CD4-positive, alpha-beta T cell treated with Interleukin-21 for 1 hour (primary cell): Measurements from ENCODE around the gene PGRMC2.
"Not testable (repeated sequence)": the region's sequence is repeated elsewhere in the genome, so short reads cannot be mapped to it uniquely, and the experiment has no call there.

Experiments used
- DNase-seq: peaks from one replicate; pipeline ENCODE4 v3.0.0-alpha.2; 2020

PGRMC2 gene

DNA sequence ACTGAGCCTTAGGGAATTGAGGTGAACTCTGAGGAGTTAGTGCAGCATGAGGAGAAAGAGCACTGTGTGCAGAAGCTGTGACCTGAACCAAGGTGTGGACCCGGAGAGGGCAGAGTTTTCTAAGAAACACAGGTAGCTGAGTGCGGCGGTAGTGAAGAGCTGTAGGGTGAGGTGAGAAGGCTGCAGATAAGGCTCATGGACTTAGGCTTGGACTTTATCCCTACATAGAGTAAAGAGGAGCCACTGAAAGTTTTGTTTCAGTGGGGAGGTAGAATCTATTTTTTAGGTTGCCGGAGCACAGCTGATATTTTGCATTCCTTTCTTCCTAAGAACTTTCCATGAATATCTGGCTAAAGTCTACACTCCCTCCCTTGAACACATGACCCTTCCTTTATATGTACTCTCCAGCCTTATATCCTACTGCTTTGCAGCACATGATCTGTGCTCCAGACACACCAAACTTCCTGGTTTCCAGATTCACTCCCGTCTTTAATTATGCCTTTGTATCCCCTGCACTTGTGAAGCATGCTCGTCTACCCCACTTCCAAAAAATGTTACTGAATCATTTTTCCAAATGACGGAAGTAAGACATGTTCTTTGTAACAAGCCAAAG is 10.6 kb upstream of the PGRMC2 start:
- DNase-seq, result no peak

DNA sequence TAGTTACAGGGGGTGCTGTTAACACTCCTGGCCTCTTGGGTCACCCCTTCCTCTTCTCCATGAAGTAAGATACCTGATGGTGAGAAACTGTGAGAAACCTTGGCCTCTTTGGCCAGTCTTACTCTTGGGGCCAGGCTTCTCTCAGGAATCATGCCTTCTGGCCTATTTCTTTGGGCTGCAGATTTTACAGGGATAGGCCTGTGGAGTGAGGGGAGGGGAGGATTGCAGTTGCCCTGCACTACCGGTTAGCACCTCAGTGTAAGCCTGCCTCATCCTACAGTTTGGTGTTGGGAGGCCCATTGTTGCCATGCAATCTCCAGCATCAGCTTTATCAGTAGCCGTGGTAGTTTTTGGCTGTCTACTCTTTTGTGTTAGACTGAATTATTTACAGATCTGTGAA is 7.6 kb upstream of the PGRMC2 start:
- DNase-seq, result no peak

DNA sequence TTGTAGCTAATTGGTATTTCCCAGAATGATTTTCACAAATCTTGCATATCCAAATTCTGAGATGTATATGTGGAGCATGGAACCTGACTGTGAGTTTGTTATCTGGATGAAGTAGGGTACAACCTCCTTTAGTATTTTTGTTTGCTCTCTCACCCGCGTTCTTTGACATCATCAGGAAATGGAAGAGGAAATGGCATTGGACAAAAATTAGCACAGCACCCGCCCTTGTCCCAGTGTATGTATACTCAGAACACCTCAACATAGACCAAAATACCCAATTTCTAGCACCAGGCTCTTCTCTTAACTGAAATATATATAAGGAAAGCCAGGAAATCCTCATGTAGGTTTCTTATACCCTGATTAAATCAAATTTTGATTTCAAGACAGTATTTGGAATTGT is 6.9 kb upstream of the PGRMC2 start:
- DNase-seq, result no peak

DNA sequence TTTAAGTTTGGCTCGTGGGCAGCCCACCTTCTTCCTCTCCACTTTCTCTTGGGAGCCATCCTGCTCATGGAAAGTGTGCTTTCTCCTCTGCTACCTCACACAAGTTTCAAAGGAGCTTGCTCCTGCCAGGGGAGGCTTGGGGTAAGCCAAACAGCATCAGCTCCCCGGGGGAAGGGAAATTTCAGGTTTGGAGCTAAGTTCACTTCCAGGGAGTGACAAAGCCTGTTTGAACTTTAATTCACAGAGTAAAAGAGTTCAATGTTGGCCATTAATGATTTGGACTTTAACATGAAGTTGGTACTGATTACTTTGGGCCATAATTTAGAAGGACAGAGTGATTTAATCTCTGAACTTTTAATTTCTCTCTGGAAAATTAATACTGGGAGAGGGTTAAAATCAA is 4.7 kb upstream of the PGRMC2 start:
- no peak for DNase-seq

DNA sequence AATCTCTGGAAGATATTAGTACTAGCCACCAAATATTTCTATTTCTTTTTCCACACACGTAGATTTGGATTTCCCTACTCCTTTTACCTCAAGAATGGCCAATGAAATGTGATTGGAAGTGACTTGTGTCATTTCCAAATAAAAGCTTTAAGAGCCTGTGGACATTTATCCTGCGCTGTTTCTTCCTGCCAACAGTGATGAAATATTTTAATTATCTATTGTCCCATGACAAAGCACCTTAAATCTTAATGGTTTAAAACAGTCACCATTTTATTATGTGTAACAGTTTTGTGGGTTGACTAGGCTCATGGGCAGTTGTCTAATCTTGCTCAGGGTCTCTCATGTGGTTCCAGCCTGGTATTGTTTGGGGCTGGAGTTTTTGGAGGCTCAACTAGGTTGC is 3.5 kb upstream of the PGRMC2 start:
- no peak for DNase-seq

DNA sequence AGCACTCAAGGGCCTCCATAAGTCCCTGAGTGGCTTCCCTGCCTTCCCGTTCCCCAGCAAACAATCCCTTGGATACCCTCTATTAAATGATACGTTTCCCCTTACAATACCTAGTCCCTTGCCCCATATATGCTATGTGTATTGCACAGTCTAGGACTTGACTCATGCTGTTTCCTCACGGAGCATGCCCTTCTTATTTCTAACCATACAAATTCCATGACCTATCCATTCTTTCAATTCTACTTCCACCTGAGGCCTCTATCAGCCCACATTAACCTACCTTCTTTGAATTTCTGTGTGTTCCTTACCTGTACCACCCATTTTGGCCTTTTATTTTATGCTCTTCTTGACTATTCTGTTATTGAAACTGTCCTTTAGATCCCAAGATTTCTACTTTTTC is 2.9 kb upstream of the PGRMC2 start:
- no peak for DNase-seq

DNA sequence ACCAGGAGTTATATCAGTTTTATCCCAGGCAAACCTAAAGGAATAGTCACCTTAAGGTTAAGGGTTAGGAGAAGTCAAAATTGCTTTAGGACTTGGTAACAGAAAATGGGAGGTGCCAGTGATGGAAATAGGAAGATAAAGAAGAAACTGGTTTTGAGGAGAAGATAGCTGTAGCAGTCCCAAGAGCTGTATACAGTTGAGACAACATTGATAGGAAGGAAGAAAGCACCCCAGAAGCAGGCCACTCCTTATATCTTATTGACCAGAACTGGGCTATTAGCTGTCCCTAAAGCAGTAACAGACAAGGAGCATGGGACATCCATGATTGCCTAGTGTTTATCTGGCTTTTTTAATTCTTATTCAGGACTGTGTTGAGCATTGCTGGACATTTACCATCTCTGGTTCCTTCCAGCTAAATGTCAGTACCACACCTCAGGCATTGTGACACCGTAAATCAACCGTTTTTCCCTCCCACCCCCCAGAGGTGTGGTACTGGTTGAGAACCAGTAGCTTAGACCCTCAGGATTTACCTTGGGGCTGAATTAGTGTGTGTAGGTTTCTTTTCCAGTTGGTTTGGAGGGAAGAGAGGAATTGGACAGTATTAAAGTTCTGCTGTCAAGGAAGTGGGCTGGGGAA is 2.0 kb upstream of the PGRMC2 start:
- no peak for DNase-seq

DNA sequence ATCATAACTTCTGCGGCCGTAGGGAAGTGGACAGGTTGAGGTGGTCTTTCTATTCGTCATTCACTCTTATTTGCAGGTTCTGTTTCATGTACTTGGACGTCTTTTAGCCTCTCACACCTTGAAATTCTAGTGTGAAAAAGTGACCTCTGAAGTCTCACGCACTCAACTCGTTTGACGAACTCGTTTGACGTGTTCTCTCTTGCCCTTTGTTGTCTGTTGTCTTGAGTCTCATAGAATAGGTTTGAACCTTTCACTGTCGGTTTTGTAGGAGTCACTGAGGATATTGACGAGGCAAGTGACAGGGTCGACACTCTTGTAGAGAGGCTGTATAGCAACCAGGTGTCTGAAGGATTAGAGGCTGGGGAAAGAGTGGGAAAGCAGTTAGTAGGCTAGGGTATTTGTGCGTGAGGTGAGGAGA is 1.1 kb upstream of the PGRMC2 start:
- DNase-seq, result peak; percentile 51

DNA sequence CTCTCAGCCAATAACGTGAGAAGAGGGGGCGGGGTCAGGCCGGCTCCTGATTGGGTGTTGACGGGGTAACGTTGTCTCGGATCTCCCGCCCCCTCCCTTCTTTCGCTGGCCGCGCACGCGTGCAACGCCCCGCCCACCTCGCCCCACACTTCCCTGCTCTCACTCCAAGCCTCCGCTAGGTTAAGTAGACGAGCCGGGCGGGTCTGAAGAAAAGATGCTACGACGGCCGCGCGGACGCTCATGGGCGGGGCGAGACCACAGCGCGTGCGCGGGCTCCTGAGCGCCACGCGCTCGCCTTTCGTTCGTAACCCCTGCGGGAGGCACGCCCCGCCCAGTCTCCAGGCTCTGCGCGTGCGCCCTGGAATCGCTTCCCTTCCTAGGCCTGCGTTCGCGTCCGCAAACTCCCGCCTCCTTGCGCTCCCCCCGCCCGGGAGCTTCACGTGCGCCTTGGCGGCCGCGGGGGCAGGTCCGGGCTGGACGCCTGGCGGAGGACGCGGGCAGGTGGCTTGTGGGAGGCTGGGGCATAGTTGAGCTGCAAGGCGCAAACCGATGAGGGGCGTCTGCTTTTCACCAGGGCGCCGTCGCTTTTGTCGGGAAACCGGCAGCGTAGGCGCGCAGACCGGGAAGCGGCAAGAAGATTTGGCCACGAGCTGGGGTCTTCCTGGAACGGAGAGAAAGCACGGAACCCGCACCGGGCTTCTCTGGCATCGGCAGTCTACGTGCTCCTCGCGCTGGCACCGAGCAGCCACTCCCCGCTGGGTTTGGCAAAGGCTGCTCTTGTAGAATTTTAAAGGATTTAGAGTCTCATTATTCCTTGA is 467 bp upstream of the PGRMC2 start:
- peak; percentile 99 for DNase-seq

DNA sequence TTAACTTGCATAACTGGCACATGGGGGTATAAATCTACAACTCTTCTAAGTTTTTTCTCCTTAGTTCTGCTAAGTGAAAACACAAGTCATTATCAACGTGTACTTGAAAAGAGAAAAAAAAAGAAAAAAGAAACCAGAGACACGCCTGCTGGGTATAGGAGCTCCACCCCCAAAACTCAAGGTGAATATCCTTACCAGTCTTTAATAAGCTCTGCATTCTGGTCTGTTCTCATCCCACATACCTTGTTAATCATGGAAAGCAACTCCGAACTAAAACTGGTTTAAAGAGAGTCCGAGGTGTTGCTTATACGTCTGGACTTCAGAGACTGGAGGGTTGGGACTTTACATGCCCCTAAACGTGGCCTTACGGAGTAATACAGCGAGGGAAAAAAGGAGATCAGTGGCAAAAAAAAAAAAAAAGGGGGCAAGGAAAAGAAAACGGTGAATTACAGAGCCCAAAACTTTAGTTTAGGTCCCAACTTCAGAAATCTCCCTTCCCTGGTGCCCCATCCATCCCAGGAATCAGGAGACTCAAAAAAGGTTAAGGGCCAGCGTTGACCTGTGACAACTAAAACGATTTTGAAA is 1.0 kb downstream of the PGRMC2 start:
- DNase-seq, result peak; percentile 54

DNA sequence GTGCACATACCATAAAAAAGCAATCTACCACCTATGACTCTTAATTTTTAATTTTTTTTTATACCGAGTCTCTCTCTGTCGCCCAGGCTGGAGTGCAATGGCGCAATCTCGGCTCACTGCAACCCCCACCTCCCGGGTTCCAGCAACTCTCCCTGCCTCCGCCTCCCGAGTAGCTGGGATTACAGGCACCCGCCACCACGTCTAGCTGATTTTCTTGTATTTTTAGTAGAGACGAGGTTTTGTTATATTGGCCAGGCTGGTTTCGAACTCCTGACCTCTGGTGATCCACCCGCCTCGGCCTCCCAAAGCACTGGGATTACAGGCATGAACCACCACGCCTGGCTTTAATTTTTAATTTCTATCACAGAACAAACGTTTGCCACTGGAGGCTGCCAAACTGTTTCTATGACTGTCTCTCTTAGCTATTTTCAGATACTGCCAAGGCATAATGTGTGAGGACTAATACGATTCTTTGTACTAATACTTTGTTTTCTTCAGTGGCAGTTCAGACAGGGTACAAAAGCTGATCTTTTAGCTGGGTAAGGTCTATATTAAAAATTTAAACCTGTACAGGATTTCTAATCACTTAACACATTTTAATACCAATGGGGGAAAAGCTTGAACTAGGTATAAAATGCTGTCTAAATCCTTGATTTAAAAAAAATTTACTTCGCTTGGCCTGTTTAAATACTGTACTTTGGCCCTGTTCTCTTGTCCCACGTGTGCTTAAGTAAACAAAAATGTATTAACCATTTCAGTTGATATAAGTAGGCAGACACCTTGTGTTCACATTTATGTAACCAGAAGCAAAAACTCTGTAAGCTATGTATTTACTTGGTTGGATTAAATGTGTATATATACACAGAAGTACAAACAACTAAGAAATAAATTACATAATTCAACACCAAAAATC is 2.3 kb downstream of the PGRMC2 start:
- no peak for DNase-seq

DNA sequence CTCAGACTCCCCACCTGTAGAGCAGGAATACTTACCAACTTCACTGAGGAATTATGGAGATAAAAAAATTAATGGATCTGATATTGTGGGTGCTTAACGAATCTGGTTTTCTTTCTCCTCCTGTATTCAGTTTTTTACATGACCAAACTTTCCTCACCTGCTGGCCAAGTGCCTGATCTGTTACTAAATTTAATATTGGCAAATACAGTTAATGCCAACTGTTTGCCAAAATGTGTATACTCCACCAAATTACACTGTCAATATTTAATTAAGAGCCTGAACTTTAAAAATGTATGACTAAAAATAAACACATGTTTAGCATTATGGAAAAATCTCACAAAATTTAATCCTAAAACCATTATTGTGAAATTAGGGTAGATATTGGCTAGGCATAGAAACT is 3.3 kb downstream of the PGRMC2 start:
- DNase-seq, result no peak

DNA sequence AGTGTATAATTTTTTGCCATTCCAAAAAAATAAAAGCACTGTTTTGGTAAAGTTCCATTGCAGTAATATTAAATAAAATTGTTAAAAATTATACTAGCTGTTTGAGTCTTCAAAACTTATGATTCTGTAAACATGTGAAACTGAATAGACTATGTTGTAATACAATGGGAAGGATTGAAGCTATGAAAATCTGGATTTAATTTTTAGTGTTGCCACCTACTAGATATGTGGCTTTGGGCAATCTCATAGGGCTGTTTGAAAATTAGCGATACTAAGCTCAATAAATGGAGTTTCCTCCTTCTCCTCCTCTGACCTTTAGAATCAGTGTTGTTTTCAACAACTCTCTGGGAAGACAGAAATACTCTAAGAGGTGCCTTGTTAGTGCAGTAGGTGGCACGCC is 4.5 kb downstream of the PGRMC2 start:
- DNase-seq, result no peak

DNA sequence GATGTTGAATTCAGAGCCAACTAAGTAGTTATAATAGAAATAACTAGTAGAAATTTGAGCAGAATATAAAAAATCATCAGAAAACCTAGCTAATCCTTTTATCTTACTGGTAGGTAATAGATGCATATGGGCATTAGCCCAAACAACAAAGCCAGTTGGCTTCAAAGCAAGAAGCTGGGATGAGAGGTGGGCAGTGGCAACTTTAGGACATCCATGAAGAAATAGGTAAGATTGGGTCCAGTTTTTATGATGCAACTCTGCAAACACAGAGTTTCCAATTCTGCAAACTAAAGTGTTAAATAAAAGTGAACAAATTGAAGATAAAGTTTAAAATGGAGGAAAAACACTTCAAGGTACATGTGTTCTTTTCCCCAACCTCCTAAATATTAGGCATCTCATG is 5.1 kb downstream of the PGRMC2 start:
- no peak for DNase-seq

DNA sequence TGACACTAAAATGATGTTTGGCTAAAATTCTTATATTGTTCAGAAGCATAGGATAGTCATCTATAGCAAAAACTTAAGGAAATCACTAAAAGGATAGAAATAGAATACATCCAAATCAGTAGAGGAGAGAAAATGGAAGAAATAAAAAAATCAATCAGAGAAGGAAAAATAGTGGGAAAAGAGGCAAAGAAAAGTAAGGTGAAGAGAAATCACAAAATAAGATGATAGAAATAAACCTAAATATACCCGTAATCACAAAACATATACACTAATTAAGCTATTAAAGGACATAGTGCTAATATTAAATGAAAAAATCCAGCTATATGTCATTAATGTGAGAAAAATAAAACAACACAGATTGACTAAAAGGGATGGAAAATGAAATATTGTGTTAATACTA is 6.3 kb downstream of the PGRMC2 start:
- DNase-seq, result no peak

DNA sequence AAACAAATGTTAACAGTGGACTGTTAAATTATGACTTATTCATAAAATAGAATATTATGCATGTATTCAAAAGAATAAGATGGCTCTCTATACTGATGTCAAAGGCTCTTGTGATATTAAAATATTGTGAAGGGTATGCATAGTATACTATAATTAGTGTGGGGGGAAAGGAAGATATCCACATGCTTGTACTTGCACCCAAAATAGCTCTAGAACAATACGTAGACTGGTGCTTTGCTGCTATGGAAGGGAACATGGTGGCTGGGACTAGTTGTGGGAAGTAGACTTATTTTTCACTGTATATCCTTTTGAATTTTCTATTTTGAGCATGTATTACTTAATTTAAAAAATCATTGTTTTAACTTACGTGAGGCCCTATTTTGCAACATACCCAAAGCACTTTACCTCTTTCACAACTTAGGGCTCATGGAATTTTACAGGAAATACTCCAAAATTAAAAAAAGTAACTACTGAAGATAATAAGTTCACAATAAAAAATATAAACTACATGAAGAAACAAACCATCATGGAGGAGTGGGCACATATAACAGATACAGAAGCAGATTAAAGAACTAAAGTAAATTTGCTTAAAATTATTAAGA is 7.9 kb downstream of the PGRMC2 start:
- DNase-seq, result no peak

DNA sequence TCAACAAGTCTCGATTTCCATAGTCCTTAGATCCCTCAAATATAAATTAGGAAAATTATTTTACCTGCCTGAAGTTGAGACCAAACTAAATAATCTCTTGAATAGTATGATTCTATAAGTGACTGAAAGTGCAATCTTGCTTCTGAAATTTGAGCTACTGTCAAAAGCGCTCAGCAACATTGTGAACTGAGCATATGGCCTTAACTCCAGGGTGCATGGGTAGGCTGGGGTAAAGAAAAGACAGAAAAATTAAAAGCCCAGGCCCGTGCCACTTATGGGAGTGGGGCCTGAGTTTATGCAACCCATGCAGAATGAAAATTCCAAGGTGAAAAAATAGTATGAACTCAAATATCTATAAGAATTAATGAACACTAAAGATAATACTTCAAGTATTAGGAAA is 9.8 kb downstream of the PGRMC2 start:
- DNase-seq, result no peak

DNA sequence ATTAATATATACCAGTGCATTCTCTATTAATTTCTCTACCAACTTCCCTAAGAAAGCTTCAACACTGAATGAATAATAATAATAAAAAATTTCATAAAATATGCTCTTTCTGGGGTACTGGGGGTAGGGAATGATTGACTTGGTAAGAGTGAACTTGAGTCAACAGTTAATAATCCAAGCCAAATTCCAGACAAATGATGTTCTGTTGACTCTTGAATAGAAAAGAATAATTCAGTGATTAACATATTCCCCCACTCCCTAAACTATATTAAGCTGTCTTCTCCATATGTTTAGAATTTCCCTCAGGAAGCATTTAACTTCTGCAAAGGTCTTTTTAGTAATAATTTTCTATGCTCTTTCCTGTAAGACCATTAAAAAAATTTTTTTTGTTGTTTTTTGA is 12.3 kb downstream of the PGRMC2 start:
- DNase-seq, result no peak

DNA sequence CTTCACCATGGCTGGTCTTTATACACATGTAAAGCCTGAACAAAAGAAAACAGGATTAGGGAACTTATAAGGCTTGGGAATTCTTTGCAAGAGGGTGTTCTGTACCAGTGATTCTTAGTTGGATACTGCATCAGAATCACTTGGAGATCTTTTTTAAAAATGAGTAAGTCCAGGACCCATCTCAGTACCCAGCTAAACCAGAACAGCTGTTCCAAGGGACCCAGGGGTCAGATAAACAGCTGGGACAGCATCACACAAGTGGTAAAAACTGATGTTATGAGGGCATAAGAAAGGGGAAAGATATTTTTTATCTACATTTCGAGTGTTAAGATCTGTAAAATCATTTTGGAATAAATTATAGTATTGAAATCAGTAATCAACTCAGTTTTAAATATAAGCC is 16.1 kb downstream of the PGRMC2 start:
- no peak for DNase-seq

DNA sequence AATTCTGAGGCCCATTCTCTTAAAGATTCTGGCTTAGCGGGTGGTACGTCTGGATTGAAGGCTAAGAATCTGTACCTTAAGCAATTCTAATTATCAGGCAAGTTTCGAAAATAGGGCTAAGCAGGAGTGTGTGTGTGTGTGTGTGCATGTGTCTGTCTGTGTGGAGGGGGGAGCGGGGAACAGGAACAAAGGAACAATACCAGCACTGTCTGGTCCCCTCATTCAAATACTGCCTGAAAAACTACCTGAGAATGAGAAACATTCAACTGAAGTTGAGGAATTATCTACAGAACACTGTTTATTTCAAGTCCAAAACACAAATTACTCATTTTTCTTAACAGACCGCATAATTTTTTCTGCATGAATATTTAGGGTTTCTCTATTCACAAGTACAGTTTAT is 18.6 kb downstream of the PGRMC2 start:
- no peak for DNase-seq

DNA sequence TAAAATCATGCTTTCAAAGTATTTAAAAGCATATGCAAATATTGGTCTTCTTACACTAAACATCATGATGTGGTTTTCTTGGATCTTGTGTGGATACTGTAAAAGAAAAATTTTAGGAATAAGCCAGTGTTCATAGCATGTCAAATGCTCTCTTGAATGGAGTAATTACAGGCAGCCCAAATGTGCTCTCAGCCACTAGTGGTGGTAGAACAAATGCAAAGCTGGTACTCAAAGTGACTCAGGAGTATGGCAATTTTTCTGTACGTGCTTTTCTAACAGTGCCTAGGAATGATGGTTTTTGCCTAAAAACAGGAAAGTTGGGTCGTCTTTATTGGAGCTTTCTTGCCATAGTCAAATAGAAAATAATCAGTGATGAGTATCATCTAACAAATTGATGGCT is 19.9 kb downstream of the PGRMC2 start:
- DNase-seq, result no peak

DNA sequence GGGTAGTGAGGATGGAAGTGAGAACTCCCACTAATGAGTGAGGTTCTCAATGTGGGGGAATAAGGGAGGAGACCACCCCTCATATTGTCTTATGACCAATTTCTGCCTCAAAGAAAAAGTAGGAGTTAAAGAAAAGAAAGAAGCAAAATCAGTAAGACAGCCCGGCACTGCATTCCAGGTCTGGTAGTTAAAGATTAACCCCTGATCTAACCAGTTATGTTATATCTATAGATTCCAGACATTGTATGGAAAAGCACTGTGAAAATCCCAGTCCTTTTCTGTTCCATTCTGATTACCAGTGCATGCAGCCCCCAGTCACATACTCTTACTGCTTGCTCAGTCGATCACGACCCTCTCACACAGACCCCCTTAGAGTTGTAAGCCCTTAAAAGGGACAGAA is 20.4 kb downstream of the PGRMC2 start:
- DNase-seq, result not testable (repeated sequence)
